Keratinocyte (primary cell): Measurements from ENCODE around the gene PDE10A. TPM values are rescaled to one million over a fixed set of nuclear protein-coding genes. Genes with fewer than 3 reads are reported as not detected.

Experiments used
- DNase-seq: peaks from one replicate; pipeline ENCODE4 v3.0.0-alpha.2; 2011; ENCODE audit warnings: low read depth, missing footprints, low spot score
- FAIRE-seq: peaks from 2 replicates; lab custom pipeline; 2011; peaks lifted over from hg19 to GRCh38; lab: Jason Lieb, UNC
- H2AFZ ChIP-seq: 2 replicates; pipeline ENCODE4 v1.6.0; 2012; ENCODE audit warnings: low read length, control low read depth, inconsistent platforms; ENCODE audit not compliant: control insufficient read depth
- H3K27ac ChIP-seq: 2 replicates; pipeline ENCODE4 v1.5.1; 2011; ENCODE audit warnings: low read length; ENCODE audit not compliant: control insufficient read depth, insufficient read depth
- H3K27me3 ChIP-seq: 3 replicates; pipeline ENCODE4 v1.6.0; 2011; ENCODE audit warnings: low read length; ENCODE audit not compliant: control insufficient read depth, insufficient read depth; ENCODE audit errors: extremely low read depth
- H3K36me3 ChIP-seq, 2 experiments: 2 replicates in 1 of 2; 3 replicates in 1 of 2; pipeline ENCODE4 v1.5.1; 2011; ENCODE audit warnings: low read length in 2 of 2, mild to moderate bottlenecking in 1 of 2; ENCODE audit not compliant: control insufficient read depth in 2 of 2, insufficient read depth in 2 of 2; ENCODE audit errors: extremely low read depth in 1 of 2
- H3K4me1 ChIP-seq: 3 replicates; pipeline ENCODE4 v1.5.1; 2011; ENCODE audit warnings: low read length; ENCODE audit not compliant: control insufficient read depth, insufficient read depth; ENCODE audit errors: extremely low read depth
- H3K4me2 ChIP-seq: 3 replicates; pipeline ENCODE4 v1.6.0; 2011; ENCODE audit warnings: low read depth, low read length; ENCODE audit not compliant: control insufficient read depth, insufficient read depth; ENCODE audit errors: extremely low read depth
- H3K4me3 ChIP-seq, 3 experiments: fragments of 200-600 bp in 1 of 3; sonication (generic) in 1 of 3; 2 replicates in 2 of 3; 3 replicates in 1 of 3; pipeline ENCODE4 v1.5.1; 2011 to 2016; ENCODE audit warnings: low read length in 3 of 3, mild to moderate bottlenecking in 3 of 3, control low read depth in 2 of 3, inconsistent platforms in 1 of 3, low read depth in 1 of 3, mixed read lengths in 1 of 3, mixed run types in 1 of 3, moderate library complexity in 1 of 3; ENCODE audit not compliant: control insufficient read depth in 2 of 3, insufficient read depth in 2 of 3; ENCODE audit errors: extremely low read depth in 1 of 3
- H3K79me2 ChIP-seq: 2 replicates; pipeline ENCODE4 v1.6.0; 2012; ENCODE audit warnings: low read length; ENCODE audit not compliant: control insufficient read depth, insufficient read depth
- H3K9ac ChIP-seq: 3 replicates; pipeline ENCODE4 v1.6.0; 2011; ENCODE audit warnings: low read length; ENCODE audit not compliant: control insufficient read depth, insufficient read depth; ENCODE audit errors: extremely low read depth
- H3K9me1 ChIP-seq: 3 replicates; pipeline ENCODE4 v1.6.0; 2011; ENCODE audit warnings: low read length; ENCODE audit not compliant: control insufficient read depth, insufficient read depth; ENCODE audit errors: extremely low read depth
- H3K9me3 ChIP-seq: 2 replicates; pipeline ENCODE4 v1.5.1; 2012; ENCODE audit warnings: low read depth, low read length; ENCODE audit not compliant: control insufficient read depth
- H4K20me1 ChIP-seq: 3 replicates; pipeline ENCODE4 v1.6.0; 2011; ENCODE audit warnings: low read length; ENCODE audit not compliant: control insufficient read depth, insufficient read depth; ENCODE audit errors: extremely low read depth
- CTCF ChIP-seq, 3 experiments: IDR thresholded peaks in 1 of 3; conservative IDR thresholded peaks in 1 of 3; optimal IDR thresholded peaks in 1 of 3; 2 replicates in 2 of 3; 3 replicates in 1 of 3; pipeline versions ENCODE3 to v1.5.1; 2011; ENCODE audit warnings: low read length in 3 of 3, mild to moderate bottlenecking in 3 of 3, moderate library complexity in 2 of 3, control low read depth in 1 of 3, inconsistent platforms in 1 of 3; ENCODE audit not compliant: insufficient read depth in 2 of 3; ENCODE audit errors: extremely low read depth in 1 of 3
- EZH2 ChIP-seq: IDR thresholded peaks from one replicate; pipeline ENCODE4 v1.6.1; 2012; ENCODE audit warnings: inconsistent platforms, mild to moderate bottlenecking, low read length, moderate library complexity
- dilution Hi-C: fragments of 300-500 bp; cut with MboI; formaldehyde crosslinking; loops from one replicate; pipeline ENCODE4 v1.7.0; 2020; ENCODE audit warnings: low sequenced_read_pairs; ENCODE audit not compliant: extremely low pct_ligation_motif_present
- polyA plus RNA-seq, 5 experiments: library from polyadenylated mRNA; depleted of rRNA in 3 of 5; stranded (reverse) in 3 of 5; stranded (forward) in 1 of 5; unstranded in 1 of 5; fragments of >200 nt; gene quantifications; 1 replicate in 1 of 5; 2 replicates in 3 of 5; 3 replicates in 1 of 5; pipeline versions ENCODE4 v1.2.1 to v1.2.3, GENCODE V29; 2011 to 2012; ENCODE audit warnings: missing spikeins in 2 of 5, low read depth in 1 of 5, low replicate concordance in 1 of 5

Gene PDE10A
- polyA plus RNA-seq, 1 donor (not counting 4 experiments of a cell fraction or from before 2014, with no cell fraction given) = not detected

GRCh38 chr6:165599596-165600487, 63.2 kb downstream of the PDE10A start:
- H3K36me3 ChIP-seq = no peaks in the 10 kb centered on the region
- FAIRE-seq (no peak), DNase-seq (no peak)
- no peaks in the 10 kb centered on the region for H3K79me2 ChIP-seq
- no peaks in the 10 kb centered on the region for H3K4me1 ChIP-seq
- no peak overlapping the region for H3K27ac ChIP-seq
- H4K20me1 ChIP-seq = no peaks in the 10 kb centered on the region
- no peak overlapping the region for H3K9ac ChIP-seq
- dilution Hi-C loops = no loop called here
- no peak overlapping the region for H2AFZ ChIP-seq
- H3K4me3 ChIP-seq = no peak overlapping the region
- H3K9me3 ChIP-seq = no peaks in the 10 kb centered on the region
- H3K27me3 ChIP-seq = no peaks in the 10 kb centered on the region
- H3K9me1 ChIP-seq = no peaks in the 10 kb centered on the region
- TF ChIP-seq EZH2 (no peak), CTCF (optimal IDR thresholded peaks at IDR 0.05 in 1 of 3, IDR thresholded peaks at IDR 0.05 in 1 of 3, conservative IDR thresholded peaks at IDR 0.05 in 1 of 3; ENCODE audit: extremely low read depth in 1 of 3, insufficient read depth in 2 of 3, low read length in 3 of 3) (no peak)
- no peak overlapping the region for H3K4me2 ChIP-seq

GRCh38 chr6:165599121-165599520, 63.9 kb downstream of the PDE10A start:
- Histone ChIP-seq H3K36me3 (no peaks in the 10 kb centered on the region), H3K27me3 (no peaks in the 10 kb centered on the region), H3K4me2 (no peak overlapping the region), H2AFZ (no peak overlapping the region), H4K20me1 (no peaks in the 10 kb centered on the region), H3K27ac (no peak overlapping the region), H3K4me1 (no peaks in the 10 kb centered on the region), H3K9me3 (no peaks in the 10 kb centered on the region), H3K9ac (no peak overlapping the region), H3K4me3 (no peak overlapping the region), H3K79me2 (no peaks in the 10 kb centered on the region), H3K9me1 (no peaks in the 10 kb centered on the region)
- dilution Hi-C loops = no loop called here
- TF ChIP-seq CTCF (optimal IDR thresholded peaks at IDR 0.05 in 1 of 3, IDR thresholded peaks at IDR 0.05 in 1 of 3, conservative IDR thresholded peaks at IDR 0.05 in 1 of 3; ENCODE audit: extremely low read depth in 1 of 3, insufficient read depth in 2 of 3, low read length in 3 of 3) = no peak
- no peak for TF ChIP-seq EZH2
- DNase-seq = no peak
- FAIRE-seq = no peak
